Muscle layer of colon (tissue), 2 donors: Measurements from ENCODE around the gene TNS3.

ENCODE experiments used
- H3K27ac ChIP-seq: one replicate; pipeline ENCODE4 v1.7.0; 2013; ENCODE audit warnings: low read depth, mild to moderate bottlenecking, low read length, moderate library complexity
- H3K27me3 ChIP-seq, 2 donors: one replicate each; pipeline ENCODE4 v1.7.0; 2013; ENCODE audit warnings: low read length in 2 of 2, mild to moderate bottlenecking in 2 of 2; ENCODE audit not compliant: insufficient read depth in 2 of 2, control insufficient read depth in 1 of 2
- H3K36me3 ChIP-seq: one replicate; pipeline ENCODE4 v1.7.0; 2013; ENCODE audit warnings: mild to moderate bottlenecking, low read length; ENCODE audit not compliant: insufficient read depth
- H3K4me1 ChIP-seq: one replicate; pipeline ENCODE4 v1.7.0; 2013; ENCODE audit warnings: mild to moderate bottlenecking, low read length; ENCODE audit not compliant: insufficient read depth
- H3K4me3 ChIP-seq, 2 donors: one replicate each; pipeline ENCODE4 v1.7.0; 2013; ENCODE audit warnings: low read length in 2 of 2, low read depth in 1 of 2, mild to moderate bottlenecking in 1 of 2, moderate library complexity in 1 of 2
- H3K9ac ChIP-seq: one replicate; pipeline ENCODE4 v1.7.0; 2013; ENCODE audit warnings: low read length
- H3K9me3 ChIP-seq: one replicate; pipeline ENCODE4 v1.7.0; 2013; ENCODE audit warnings: mild to moderate bottlenecking, low read length
- donor health status: abdominal sarcoma.
- donor health status: Adenocarcinoma of cecum.

Gene TNS3

GRCh38 chr7:47244692-47245091, 337.2 kb downstream of the TNS3 start:
- Histone ChIP-seq H3K27me3 (no peaks in the 10 kb centered on the region), H3K4me3 (no peak overlapping the region), H3K9me3 (no peaks in the 10 kb centered on the region), H3K27ac (no peak overlapping the region), H3K36me3 (no peaks in the 10 kb centered on the region), H3K4me1 (no peaks in the 10 kb centered on the region), H3K9ac (no peak overlapping the region)

GRCh38 chr7:47241112-47242065, 340.5 kb downstream of the TNS3 start:
- H3K4me1 ChIP-seq: no peaks in the 10 kb centered on the region
- H3K4me3 ChIP-seq: no peak overlapping the region
- no peak overlapping the region for H3K9ac ChIP-seq
- H3K36me3 ChIP-seq: no peaks in the 10 kb centered on the region
- H3K27me3 ChIP-seq: no peaks in the 10 kb centered on the region
- H3K9me3 ChIP-seq: no peaks in the 10 kb centered on the region
- no peak overlapping the region for H3K27ac ChIP-seq

GRCh38 chr7:47239931-47240421, 341.9 kb downstream of the TNS3 start:
- H3K36me3 ChIP-seq: no peaks in the 10 kb centered on the region
- H3K9me3 ChIP-seq: no peaks in the 10 kb centered on the region
- H3K27me3 ChIP-seq: no peaks in the 10 kb centered on the region
- H3K27ac ChIP-seq: no peak overlapping the region
- H3K9ac ChIP-seq: no peak overlapping the region
- H3K4me1 ChIP-seq: no peaks in the 10 kb centered on the region
- no peak overlapping the region for H3K4me3 ChIP-seq

GRCh38 chr7:47239034-47239433, 342.9 kb downstream of the TNS3 start:
- Histone ChIP-seq H3K4me1 (no peaks in the 10 kb centered on the region), H3K27ac (no peak overlapping the region), H3K9me3 (no peaks in the 10 kb centered on the region), H3K9ac (no peak overlapping the region), H3K27me3 (no peaks in the 10 kb centered on the region), H3K36me3 (no peaks in the 10 kb centered on the region), H3K4me3 (no peak overlapping the region)

GRCh38 chr7:47236480-47237129, 345.3 kb downstream of the TNS3 start:
- Histone ChIP-seq H3K27me3 (no peaks in the 10 kb centered on the region), H3K4me3 (no peak overlapping the region), H3K27ac (no peak overlapping the region), H3K36me3 (no peaks in the 10 kb centered on the region), H3K9me3 (no peaks in the 10 kb centered on the region), H3K9ac (no peak overlapping the region), H3K4me1 (no peaks in the 10 kb centered on the region)

- H3K27ac ChIP-seq: no peak overlapping the region
- H3K27me3 ChIP-seq: no peaks in the 10 kb centered on the region
- H3K36me3 ChIP-seq: no peaks in the 10 kb centered on the region
- H3K4me1 ChIP-seq: no peaks in the 10 kb centered on the region
- no peak overlapping the region for H3K4me3 ChIP-seq
- no peak overlapping the region for H3K9ac ChIP-seq
- H3K9me3 ChIP-seq: no peaks in the 10 kb centered on the region
These were observed 347.9 kb downstream of the TNS3 start for GRCh38 chr7:47233996-47234395.

GRCh38 chr7:47232751-47233412, 349.0 kb downstream of the TNS3 start:
- Histone ChIP-seq H3K4me1 (peaks cover 2% of the 10 kb centered on the region), H3K9ac (no peak overlapping the region), H3K36me3 (no peaks in the 10 kb centered on the region), H3K27me3 (no peaks in the 10 kb centered on the region), H3K9me3 (no peaks in the 10 kb centered on the region), H3K27ac (no peak overlapping the region), H3K4me3 (no peak overlapping the region)

- Histone ChIP-seq H3K27me3 (no peaks in the 10 kb centered on the region), H3K36me3 (no peaks in the 10 kb centered on the region), H3K9me3 (no peaks in the 10 kb centered on the region), H3K4me3 (no peak overlapping the region), H3K4me1 (peaks cover 12% of the 10 kb centered on the region), H3K9ac (no peak overlapping the region), H3K27ac (no peak overlapping the region)
These were observed 350.3 kb downstream of the TNS3 start for GRCh38 chr7:47231627-47232026.

- Histone ChIP-seq H3K27me3 (no peaks in the 10 kb centered on the region), H3K4me1 (peaks cover 12% of the 10 kb centered on the region), H3K9ac (no peak overlapping the region), H3K27ac (no peak overlapping the region), H3K9me3 (no peaks in the 10 kb centered on the region), H3K36me3 (no peaks in the 10 kb centered on the region), H3K4me3 (no peak overlapping the region)
These were observed 350.9 kb downstream of the TNS3 start for GRCh38 chr7:47231032-47231431.

GRCh38 chr7:47228386-47229014, 353.4 kb downstream of the TNS3 start:
- Histone ChIP-seq H3K27me3 (no peaks in the 10 kb centered on the region), H3K9me3 (no peaks in the 10 kb centered on the region), H3K36me3 (no peaks in the 10 kb centered on the region), H3K27ac (no peak overlapping the region), H3K4me3 (no peak overlapping the region), H3K4me1 (peaks cover 12% of the 10 kb centered on the region), H3K9ac (no peak overlapping the region)

GRCh38 chr7:47227762-47228177, 354.1 kb downstream of the TNS3 start:
- Histone ChIP-seq H3K4me3 (peak overlapping the region in 1 of 2 donors; percentile 16), H3K9ac (no peak overlapping the region), H3K36me3 (no peaks in the 10 kb centered on the region), H3K27ac (no peak overlapping the region), H3K27me3 (no peaks in the 10 kb centered on the region), H3K9me3 (no peaks in the 10 kb centered on the region), H3K4me1 (peaks cover 12% of the 10 kb centered on the region)
